Uterus (tissue), 4 donors: ENCODE data around the gene FBXL5. TPM values are rescaled to one million over a fixed set of nuclear protein-coding genes. Genes with fewer than 3 reads are reported as not detected.

Experiments
- DNase-seq, 2 donors: peaks; one replicate each; pipeline ENCODE4 v3.0.0-alpha.2; 2019 to 2020
- H3K27ac ChIP-seq, 2 donors: fragments of 200-600 bp; sonication (generic); 1 replicate in 1 of 2; 2 replicates in 1 of 2; pipeline ENCODE4 v1.5.1; 2016 to 2018
- H3K27me3 ChIP-seq, 2 donors: fragments of 200-600 bp; sonication (generic); one replicate each; pipeline ENCODE4 v1.5.1; 2018 to 2019; ENCODE audit warnings: control low read depth in 1 of 2
- H3K36me3 ChIP-seq, 2 donors: fragments of 200-600 bp; sonication (generic); one replicate each; pipeline ENCODE4 v1.5.1; 2019; ENCODE audit warnings: control low read depth in 1 of 2
- H3K4me1 ChIP-seq, 2 donors: fragments of 200-600 bp; sonication (generic); one replicate each; pipeline ENCODE4 v1.5.1; 2018 to 2019; ENCODE audit warnings: control low read depth in 1 of 2
- H3K4me3 ChIP-seq, 2 donors: fragments of 200-600 bp; sonication (generic); 1 replicate in 1 of 2; 2 replicates in 1 of 2; pipeline ENCODE4 v1.5.1; 2018 to 2019; ENCODE audit warnings: mild to moderate bottlenecking in 1 of 2
- H3K9me3 ChIP-seq, 2 donors: fragments of 200-600 bp; sonication (generic); one replicate each; pipeline ENCODE4 v1.5.1; 2019; ENCODE audit warnings: control low read depth in 1 of 2
- CTCF ChIP-seq, 4 experiments: fragments of 200-600 bp in 2 of 4; fragments of 450-650 bp in 2 of 4; sonication (generic) in 2 of 4; IDR thresholded peaks; one replicate each; pipeline ENCODE4 v1.5.1; 2016 to 2019; ENCODE audit warnings: antibody characterized with exemption in 4 of 4, mild to moderate bottlenecking in 2 of 4, moderate library complexity in 1 of 4
- POLR2A ChIP-seq, 2 donors: fragments of 450-650 bp; IDR thresholded peaks; one replicate each; pipeline ENCODE4 v1.6.1; 2016; ENCODE audit warnings: antibody characterized with exemption in 2 of 2, mild to moderate bottlenecking in 1 of 2, moderate library complexity in 1 of 2
- intact Hi-C: fragments of 100-400 bp; cut with DNase I; formaldehyde crosslinking; loops from one replicate; pipeline ENCODE4 v1.15.1; 2023; ENCODE audit warnings: low total_unique reads
- total RNA-seq, 4 donors: library from RNA; depleted of rRNA in 3 of 4; stranded (reverse); fragments of >200 nt in 3 of 4; gene quantifications; one replicate each; pipeline versions ENCODE4 v1.1.0 to v1.2.4, GENCODE V29; 2014 to 2023
- donor health status: DM: yes; HTN: yes; CAD: no.

FBXL5 gene
- total RNA-seq, 4 donors from 2014 or later: 69.7 to 261 (median 136) TPM

GRCh38 chr4:15668566-15669435 is 13.6 kb upstream of the FBXL5 start:
- H3K27ac ChIP-seq: no peak overlapping the region
- TF ChIP-seq CTCF (IDR thresholded peaks at IDR 0.05) (no peak), POLR2A (IDR thresholded peaks at IDR 0.05) (no peak)
- no peaks in the 10 kb centered on the region for H3K36me3 ChIP-seq
- no peak overlapping the region for H3K4me3 ChIP-seq
- no peaks in the 10 kb centered on the region for H3K9me3 ChIP-seq
- H3K27me3 ChIP-seq: no peaks in the 10 kb centered on the region
- H3K4me1 ChIP-seq: no peaks in the 10 kb centered on the region
- intact Hi-C loops: no loop called here
- DNase-seq: no peak

- Histone ChIP-seq H3K36me3 (no peaks in the 10 kb centered on the region), H3K27me3 (no peaks in the 10 kb centered on the region), H3K4me1 (no peaks in the 10 kb centered on the region), H3K27ac (no peak overlapping the region), H3K9me3 (no peaks in the 10 kb centered on the region), H3K4me3 (no peak overlapping the region)
- intact Hi-C loops: no loop called here
- no peak for DNase-seq
- TF ChIP-seq POLR2A (IDR thresholded peaks at IDR 0.05): no peak
- no peak for TF ChIP-seq CTCF (IDR thresholded peaks at IDR 0.05)
Observed at GRCh38 chr4:15667006-15667405, 11.8 kb upstream of the FBXL5 start.

GRCh38 chr4:15665753-15666365 is 10.7 kb upstream of the FBXL5 start:
- DNase-seq: no peak
- TF ChIP-seq CTCF (IDR thresholded peaks at IDR 0.05) (no peak), POLR2A (IDR thresholded peaks at IDR 0.05) (no peak)
- intact Hi-C loops: no loop called here
- Histone ChIP-seq H3K27ac (no peak overlapping the region), H3K4me1 (no peaks in the 10 kb centered on the region), H3K4me3 (no peak overlapping the region), H3K9me3 (no peaks in the 10 kb centered on the region), H3K36me3 (no peaks in the 10 kb centered on the region), H3K27me3 (no peaks in the 10 kb centered on the region)

- DNase-seq: no peak
- Histone ChIP-seq H3K27me3 (no peaks in the 10 kb centered on the region), H3K4me1 (no peaks in the 10 kb centered on the region), H3K4me3 (no peak overlapping the region), H3K9me3 (no peaks in the 10 kb centered on the region), H3K36me3 (no peaks in the 10 kb centered on the region), H3K27ac (no peak overlapping the region)
- TF ChIP-seq POLR2A (IDR thresholded peaks at IDR 0.05) (no peak), CTCF (IDR thresholded peaks at IDR 0.05) (no peak)
- intact Hi-C loops: no loop called here
Observed at GRCh38 chr4:15659768-15660570, 4.8 kb upstream of the FBXL5 start.
